ENCODE data around the gene TMEM82.

DNA sequence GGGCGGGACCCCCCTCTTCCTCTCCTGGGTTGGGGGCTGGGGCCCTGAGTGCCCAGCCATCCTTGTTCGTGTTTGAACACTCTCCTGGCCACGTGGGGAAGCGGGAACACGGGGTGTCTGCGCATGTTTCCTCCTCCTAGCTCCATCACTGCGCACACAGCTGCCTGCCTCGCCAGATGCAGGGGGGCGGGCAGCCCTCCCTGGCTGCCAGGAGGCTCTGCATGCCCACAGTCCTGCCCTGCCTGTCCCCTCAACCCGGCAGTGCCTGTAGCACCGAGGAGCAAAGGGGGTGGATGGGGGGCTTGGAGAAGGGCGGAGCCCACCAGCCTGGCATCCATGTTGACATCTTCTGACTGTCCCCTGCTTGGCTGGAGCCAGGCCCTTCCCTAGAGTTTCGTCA, 8.0 kb upstream of the TMEM82 start:
- TF ChIP-seq, protein P1, sequence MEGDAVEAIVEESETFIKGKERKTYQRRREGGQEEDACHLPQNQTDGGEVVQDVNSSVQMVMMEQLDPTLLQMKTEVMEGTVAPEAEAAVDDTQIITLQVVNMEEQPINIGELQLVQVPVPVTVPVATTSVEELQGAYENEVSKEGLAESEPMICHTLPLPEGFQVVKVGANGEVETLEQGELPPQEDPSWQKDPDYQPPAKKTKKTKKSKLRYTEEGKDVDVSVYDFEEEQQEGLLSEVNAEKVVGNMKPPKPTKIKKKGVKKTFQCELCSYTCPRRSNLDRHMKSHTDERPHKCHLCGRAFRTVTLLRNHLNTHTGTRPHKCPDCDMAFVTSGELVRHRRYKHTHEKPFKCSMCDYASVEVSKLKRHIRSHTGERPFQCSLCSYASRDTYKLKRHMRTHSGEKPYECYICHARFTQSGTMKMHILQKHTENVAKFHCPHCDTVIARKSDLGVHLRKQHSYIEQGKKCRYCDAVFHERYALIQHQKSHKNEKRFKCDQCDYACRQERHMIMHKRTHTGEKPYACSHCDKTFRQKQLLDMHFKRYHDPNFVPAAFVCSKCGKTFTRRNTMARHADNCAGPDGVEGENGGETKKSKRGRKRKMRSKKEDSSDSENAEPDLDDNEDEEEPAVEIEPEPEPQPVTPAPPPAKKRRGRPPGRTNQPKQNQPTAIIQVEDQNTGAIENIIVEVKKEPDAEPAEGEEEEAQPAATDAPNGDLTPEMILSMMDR (IDR thresholded peaks at IDR 0.05; ENCODE audit: borderline replicate concordance, extremely low read depth, low read length, poor library complexity, severe bottlenecking), result no peak
- TF ChIP-seq EZH2 (IDR thresholded peaks at IDR 0.05; ENCODE audit: borderline replicate concordance, low read depth, low read length, severe bottlenecking), result no peak

Measured in DND-41 (cell line).